ENCODE data around the gene OR1D5.

OR1D5 gene

GRCh38 chr17:3022197-3022596 is 41.2 kb downstream of the OR1D5 start:
- no peak for TF ChIP-seq ZFX (IDR thresholded peaks at IDR 0.05; ENCODE audit: borderline replicate concordance)
- TF ChIP-seq, protein P1, sequence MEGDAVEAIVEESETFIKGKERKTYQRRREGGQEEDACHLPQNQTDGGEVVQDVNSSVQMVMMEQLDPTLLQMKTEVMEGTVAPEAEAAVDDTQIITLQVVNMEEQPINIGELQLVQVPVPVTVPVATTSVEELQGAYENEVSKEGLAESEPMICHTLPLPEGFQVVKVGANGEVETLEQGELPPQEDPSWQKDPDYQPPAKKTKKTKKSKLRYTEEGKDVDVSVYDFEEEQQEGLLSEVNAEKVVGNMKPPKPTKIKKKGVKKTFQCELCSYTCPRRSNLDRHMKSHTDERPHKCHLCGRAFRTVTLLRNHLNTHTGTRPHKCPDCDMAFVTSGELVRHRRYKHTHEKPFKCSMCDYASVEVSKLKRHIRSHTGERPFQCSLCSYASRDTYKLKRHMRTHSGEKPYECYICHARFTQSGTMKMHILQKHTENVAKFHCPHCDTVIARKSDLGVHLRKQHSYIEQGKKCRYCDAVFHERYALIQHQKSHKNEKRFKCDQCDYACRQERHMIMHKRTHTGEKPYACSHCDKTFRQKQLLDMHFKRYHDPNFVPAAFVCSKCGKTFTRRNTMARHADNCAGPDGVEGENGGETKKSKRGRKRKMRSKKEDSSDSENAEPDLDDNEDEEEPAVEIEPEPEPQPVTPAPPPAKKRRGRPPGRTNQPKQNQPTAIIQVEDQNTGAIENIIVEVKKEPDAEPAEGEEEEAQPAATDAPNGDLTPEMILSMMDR (IDR thresholded peaks at IDR 0.05), result no peak
- no peak overlapping the region for H3K27ac ChIP-seq

DNA sequence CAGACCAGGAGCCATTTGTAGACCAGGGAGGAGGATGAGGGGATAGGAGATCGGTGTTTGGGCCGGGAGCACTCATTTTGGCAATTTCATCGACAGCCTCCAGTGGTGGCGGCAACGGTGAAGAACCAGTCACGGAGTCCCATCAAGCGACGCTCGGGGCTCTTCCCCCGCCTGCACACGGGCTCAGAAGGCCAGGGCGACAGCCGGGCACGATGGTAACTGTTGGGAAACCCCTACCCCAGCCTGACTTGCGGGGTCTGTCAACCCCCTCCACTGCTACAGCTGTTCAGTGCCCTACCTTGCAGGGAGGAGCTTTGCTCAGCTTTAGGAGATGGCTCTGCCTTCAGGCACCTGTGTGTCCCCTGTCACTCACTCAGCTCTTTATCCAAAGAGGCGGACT is 43.0 kb downstream of the OR1D5 start:
- TF ChIP-seq, protein P1 (IDR thresholded peaks at IDR 0.05), result no peak
- no peak for TF ChIP-seq ZFX (IDR thresholded peaks at IDR 0.05; ENCODE audit: borderline replicate concordance)
- no peak overlapping the region for H3K27ac ChIP-seq

DNA sequence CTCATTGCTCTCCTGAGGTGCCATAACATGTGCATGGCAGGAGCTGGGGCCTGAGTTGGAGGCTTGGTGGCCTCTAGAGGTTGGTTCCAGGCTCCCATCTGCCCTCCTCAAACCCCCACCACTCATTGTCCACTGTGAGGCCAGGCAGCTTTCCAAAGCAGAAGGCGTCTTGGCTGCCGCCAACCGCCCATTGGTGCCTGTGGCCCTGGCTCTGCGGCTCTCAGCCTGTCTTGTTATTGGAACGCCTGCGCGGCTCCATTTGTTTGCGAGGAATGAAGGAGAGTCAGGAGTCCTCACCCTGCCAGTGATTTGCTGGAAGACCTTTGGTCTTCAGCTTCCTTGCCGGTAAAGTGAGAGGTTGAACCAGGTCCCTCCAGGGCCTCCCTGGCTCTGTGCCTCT is 43.6 kb downstream of the OR1D5 start:
- TF ChIP-seq ZFX (IDR thresholded peaks at IDR 0.05; ENCODE audit: borderline replicate concordance), result no peak
- TF ChIP-seq, protein P1 (IDR thresholded peaks at IDR 0.05), result no peak
- H3K27ac ChIP-seq, result no peak overlapping the region

DNA sequence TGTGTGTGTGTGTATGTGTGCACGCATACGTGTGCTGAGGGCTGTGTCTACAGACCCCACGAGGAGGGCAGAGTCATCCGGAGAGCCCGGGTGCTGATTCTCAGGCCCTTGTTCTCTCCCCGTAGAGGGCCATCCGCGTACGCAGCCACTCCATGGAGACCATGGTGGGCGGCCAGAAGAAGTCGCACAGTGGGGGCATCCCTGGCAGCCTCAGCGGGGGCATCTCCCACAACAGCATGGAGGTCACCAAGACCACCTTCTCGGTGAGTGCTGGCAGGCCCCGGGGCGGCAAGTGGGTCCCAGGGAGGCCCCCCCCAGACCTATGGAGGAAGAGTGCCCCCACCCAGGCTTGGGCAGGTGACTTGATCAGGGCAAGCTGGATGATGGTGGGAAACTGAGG is 45.5 kb downstream of the OR1D5 start:
- no peak for TF ChIP-seq ZFX (IDR thresholded peaks at IDR 0.05; ENCODE audit: borderline replicate concordance)
- TF ChIP-seq, protein P1 (IDR thresholded peaks at IDR 0.05), result no peak

DNA sequence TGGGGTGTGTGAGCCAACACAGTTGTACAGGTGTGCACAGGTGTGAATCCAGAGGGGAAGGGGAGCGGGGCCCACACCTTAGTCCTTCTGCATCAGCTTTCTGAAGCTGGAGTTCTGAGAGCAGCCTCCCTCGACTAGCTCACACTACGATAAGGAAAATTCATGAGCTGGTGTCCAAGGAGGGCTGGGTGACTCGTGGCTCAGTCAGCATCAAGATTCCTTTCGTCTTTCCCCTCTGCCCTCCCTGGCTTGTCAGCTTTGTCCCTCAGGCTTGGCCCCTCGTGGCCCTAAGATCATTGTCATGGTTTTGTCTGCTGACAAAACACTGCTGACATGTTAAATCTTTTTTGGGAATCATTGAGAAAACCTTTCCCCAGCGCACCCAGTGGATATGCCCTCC is 47.5 kb downstream of the OR1D5 start:
- no peak overlapping the region for H3K27ac ChIP-seq
- TF ChIP-seq ZFX (IDR thresholded peaks at IDR 0.05; ENCODE audit: borderline replicate concordance), result no peak
- TF ChIP-seq, protein P1 (IDR thresholded peaks at IDR 0.05), result no peak

More for the DNA sequence above, 45.5 kb downstream of the OR1D5 start:
- H3K27ac ChIP-seq, result no peak overlapping the region

GRCh38 chr17:3012926-3013581 is 50.4 kb downstream of the OR1D5 start:
- H3K27ac ChIP-seq, result no peak overlapping the region
- TF ChIP-seq, protein P1 (IDR thresholded peaks at IDR 0.05), result peak; percentile 63
- no peak for TF ChIP-seq ZFX (IDR thresholded peaks at IDR 0.05; ENCODE audit: borderline replicate concordance)
